NCI-H1417 treated with DMSO at 0.1 percent for 48 hours (cell line): ENCODE results near the gene TTC16.
"Not testable (repeated sequence)": the region's sequence is repeated elsewhere in the genome, so short reads cannot be mapped to it uniquely, and the experiment has no call there.

Experiments
- DNase-seq: peaks from one replicate; lab custom pipeline; 2025; lab: John Stamatoyannopoulos, UW

Gene TTC16

GRCh38 chr9:127768698-127769097, 52.8 kb downstream of the TTC16 start:
- DNase-seq = no peak

DNA sequence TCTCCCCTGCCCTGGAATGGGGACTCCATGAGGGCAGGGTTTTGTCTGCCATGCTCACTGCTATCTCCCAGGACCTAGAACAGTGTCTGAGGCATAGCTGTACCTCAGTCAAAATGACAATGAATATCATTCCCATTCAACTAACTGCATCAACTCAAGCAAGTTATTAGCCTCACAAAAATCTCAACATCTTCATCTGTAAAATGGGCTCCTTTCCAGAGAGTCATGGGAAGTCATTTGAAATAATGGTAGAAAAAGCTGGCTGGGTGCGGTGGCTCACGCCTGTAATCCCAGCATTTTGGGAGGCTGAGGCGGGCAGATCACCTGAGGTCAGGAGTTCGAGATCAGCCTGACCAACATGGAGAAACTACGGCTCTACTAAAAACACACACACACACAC, 53.2 kb downstream of the TTC16 start:
- no peak for DNase-seq

DNA sequence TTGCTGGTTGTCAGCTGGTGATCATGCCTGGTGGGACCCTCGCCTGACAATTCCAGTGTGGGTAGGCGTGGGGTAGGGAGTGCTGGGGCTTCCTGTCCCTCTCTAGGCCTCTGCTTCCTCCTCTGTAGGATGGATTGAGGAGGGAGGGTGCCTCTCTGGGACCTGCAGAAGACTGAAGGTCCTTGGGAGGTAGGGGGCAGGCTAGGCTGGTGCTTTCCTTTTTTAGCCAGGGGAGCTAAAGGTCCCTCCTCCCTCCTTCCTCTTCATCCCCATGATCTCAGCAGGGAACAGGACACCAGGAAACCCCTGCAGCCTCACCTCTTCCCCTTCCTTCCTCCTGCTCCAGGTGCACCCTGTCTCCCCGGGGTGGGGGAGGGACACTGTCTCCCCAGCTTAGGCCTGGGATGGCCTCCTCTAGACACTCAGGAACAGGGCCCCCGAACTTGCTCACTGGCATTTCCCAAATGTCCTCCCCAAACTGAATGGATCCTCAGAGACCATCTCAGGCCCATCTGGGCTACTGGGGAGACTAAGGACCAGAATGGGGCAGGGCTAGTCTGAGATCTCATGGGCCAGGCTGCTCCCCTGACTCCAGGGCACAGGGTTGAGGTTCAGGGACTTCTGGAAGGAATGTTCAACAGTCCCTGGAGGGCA, 54.2 kb downstream of the TTC16 start:
- no peak for DNase-seq

DNA sequence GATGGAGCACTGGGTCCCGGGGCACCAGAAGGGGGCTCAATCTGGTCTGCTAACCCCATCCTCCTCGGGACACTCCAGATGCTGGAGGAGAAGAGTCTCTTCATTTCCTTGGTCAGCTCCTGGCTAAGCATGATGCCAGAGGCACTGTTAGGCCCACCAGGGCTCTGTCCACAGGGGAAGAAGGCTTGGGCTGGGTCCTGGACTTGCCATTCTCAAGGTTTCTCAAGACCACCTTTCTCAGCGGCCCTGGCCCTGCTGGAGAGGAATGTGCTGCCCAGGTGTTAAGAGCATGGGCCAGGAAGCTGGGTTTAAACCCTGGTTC, 54.7 kb downstream of the TTC16 start:
- no peak for DNase-seq

GRCh38 chr9:127770905-127771569, 55.2 kb downstream of the TTC16 start:
- DNase-seq = peak; percentile 98

DNA sequence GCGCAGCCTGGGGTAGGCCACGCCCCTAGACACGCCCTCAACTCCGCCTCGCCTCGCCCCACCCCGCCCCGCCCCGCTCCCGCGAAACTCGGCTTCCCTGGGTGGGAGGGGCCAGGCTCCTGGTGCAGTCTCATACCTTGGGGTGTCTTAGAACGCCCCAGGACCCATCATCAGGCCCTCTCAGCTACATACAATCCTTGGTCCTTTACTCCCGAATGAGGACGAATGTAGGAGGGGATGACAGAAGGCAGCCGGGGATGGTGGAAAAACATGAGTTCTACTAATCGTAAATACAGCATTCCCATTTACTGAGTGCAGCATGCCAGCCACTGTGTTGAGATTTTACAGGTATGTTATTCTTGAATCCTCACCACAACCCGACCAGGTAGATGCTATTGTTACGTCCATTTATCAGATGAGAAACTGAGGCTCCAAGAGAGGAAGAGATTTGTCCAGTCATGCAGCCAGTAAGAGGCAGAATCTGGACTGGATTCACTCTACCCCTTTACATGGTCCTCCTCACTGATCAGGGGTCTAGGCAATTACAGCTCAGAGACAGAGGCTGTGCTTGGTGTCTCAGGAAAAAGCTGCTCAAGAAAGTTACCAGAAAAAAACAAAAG, 55.8 kb downstream of the TTC16 start:
- no peak for DNase-seq

- no peak for DNase-seq
Measured at GRCh38 chr9:127772603-127773002, 56.7 kb downstream of the TTC16 start.

DNA sequence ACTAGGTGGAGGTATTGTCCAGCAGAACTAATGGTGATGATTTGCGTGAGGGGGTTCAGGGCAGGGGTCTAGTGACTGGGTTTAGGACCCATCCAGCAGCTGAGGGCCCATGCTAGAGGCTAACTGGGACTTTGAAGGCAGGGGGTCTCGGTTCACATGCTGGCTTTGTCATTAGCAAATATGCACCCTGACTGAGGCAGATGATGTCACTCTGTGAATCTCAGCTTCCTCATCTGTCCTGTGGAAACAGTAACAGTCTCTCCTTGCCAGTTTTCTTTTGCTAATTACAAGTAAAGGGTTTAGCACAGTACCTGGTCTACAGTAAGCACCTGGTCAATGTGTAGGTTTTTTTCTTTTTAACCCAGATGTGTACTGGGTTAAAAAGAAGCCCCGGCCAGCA, 57.4 kb downstream of the TTC16 start:
- DNase-seq = no peak

DNA sequence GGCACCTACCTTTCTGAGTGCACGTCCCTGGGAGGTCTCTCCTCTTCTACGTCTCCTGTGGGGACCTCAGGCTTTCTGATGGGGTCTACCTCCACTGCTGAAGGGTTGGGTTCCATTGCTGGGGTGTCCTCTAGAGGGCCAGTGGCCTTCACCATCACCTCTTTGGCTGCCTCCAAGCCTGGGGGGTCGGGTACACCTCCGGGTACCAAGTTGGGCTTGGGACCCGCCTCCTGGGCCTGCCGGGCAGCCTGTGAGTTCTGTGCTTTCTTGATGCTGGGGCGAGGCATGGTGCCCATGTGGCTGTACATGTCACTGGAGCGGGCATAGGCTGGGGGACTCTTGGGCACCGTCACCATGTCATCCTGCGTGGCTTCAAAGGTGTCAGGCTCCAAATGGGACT, 58.1 kb downstream of the TTC16 start:
- no peak for DNase-seq

DNA sequence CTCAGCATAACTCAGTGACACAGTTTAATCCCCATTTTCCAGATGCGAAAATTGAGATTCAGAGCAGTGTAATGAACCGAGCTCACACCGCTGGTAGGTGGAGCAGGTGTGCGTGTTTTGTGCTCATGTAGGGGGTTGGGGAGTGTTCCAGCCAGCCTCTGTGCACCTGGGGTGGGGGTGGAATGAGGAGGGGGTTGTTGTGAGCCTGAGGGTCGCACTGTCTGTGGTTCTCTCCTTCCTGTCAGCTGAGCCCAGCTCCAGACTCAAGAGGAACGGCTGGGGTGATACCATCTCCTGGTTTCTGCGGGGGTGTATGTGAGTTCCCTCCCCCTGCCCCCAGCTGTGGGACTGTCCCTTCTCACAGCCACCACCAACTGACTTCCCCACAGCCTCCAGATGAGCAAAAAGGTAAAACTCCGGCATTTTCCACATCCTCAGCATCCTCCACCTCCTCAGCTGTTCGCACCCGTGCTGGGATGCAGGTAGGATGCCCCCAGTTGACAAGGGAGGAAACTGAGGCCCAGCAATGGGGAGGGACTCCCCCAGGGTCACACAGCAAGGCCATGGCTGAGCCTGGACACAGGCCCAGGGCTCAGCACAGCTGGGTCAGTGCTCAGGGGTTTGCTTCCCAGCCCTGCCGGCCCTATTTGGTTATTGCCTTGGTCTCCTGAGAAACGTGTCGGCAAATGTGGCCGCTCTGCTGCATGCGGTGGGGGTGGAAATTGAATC, 60.5 kb downstream of the TTC16 start:
- no peak for DNase-seq

DNA sequence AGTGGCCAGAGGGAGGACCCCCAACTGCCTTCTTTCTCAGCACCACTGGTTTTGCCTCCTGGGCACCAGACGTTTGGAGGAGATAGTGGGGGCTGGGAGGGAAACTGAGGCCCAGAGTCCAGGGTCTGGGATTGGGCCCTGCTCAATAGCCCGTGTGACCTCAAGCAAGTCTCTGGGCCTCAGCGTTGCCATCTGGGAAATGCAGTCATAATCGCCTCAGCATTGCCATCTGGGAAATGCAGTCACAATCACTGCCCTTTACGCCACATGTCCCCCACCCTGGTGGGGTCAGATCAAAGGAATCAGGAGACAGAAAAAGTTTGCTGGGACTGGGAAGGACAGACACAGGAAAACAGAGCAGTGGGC, 61.0 kb downstream of the TTC16 start:
- DNase-seq = no peak

DNA sequence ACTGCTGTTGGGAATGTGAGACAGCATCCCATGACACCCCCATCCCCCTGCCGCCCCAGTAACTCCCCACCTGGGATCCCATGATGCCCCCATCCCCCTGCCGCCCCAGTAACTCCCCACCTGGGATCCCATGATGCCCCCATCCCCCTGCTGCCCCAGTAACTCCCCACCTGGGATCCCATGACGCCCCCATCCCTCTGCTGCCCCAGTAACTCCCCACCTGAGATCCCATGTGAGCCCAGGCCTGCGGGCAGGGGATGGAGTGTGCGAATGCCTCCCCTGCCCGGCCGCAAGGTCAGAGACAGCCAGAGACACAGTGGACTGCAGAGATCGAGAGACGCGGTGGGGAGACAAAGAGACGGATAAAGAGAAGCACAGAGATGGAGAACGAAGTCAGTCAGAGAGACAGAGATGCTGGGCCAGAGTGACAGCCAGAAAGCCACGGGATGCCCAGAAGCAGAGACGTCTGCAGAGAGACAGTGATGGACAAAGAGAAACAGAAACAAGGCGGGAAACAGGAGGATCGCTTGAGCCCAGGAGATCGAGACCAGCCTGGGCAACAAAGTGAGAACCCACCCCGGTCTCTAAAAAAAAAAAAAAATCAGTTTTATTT, 61.6 kb downstream of the TTC16 start:
- DNase-seq = no peak

GRCh38 chr9:127778280-127779135, 62.6 kb downstream of the TTC16 start, which contains the start of gene SH2D3C:
TSS of gene SH2D3C (minus strand) at chr9:127778666. CDS start at chr9:127778627, 39 bp downstream.
- no peak for DNase-seq

DNA sequence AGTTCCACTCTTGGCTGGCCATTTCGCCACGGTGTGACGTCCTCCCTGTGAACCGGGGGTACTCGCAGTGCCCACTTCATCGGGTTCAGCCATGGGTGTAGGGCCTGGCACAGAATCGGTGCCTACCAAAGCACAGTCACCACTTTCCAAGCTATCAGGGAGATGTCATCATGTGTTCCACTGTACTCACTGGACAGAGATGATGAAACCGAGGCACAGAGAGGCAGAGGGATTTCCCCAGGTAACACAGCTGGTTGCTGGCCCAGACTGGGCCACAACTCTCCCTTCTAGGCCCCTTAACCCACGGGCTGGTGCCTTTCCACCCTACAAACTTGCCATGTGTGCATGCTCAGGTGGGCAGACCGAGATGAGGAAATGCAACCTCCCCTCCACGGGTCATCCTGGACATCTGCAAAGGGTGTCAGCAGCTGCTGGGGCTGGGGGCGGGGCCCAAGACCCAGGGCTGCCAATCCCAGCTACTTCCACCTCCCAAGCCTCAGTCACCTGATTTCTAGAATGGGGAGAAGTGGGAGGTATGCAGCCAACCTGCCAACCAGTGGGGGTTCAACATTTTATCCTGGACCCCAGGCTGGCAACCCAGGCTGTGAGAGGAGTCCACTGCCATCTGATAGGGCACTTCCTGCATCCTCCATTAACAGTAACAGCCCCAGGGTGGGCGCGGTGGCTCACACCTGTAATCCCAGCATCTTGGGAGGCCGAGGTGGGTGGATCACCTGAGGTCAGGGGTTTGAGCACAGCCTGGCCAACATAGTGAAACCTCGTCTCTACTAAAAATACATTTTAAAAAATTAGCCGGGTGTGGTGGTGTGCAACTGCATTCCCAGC, 63.5 kb downstream of the TTC16 start:
- DNase-seq = no peak

DNA sequence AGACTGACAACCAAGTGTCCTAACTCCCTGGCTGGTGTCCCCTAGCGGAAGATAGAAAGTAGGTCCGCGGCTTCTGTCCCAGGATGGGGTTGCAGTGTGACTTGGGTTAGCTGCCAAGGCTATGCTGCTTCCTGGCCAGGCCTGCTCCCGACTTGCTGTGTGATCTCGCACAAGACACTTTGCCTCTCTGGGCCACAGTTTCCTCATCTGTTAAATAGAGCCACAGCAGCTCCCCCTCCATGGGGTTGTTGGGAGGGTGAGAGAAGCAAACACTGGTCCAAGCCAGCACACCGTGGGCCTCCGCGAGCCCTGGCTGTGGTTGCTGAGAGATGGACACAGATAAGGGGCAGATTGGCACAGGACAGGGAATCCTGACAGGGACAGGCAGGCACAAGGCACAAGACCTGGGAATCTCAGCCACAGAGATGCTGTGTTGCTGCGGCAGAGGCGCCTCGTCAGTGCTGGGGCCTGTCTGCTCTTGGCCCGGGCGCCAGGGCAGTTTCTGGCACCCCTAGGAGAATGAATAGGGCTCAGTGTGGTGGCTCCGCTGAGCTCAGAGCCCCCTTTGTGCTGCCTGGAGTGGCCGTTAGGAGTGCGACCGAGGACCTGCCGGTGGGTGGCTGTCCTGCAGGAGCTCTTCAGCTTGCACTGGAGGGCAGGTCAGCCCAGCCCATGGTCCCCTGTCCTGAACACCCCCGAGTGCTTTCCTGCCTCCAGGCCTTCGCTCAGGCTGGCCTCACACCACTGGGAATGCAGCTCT, 64.4 kb downstream of the TTC16 start:
- DNase-seq = no peak

- not testable (repeated sequence) for DNase-seq
Measured at GRCh38 chr9:127780909-127781308, 65.0 kb downstream of the TTC16 start.
